SHP77 (cell line): ENCODE measurements around the gene SYK.

Experiments used
- DNase-seq, 2 experiments: peaks; one replicate each; lab custom pipeline; 2025; lab: John Stamatoyannopoulos, UW

SYK gene

DNA sequence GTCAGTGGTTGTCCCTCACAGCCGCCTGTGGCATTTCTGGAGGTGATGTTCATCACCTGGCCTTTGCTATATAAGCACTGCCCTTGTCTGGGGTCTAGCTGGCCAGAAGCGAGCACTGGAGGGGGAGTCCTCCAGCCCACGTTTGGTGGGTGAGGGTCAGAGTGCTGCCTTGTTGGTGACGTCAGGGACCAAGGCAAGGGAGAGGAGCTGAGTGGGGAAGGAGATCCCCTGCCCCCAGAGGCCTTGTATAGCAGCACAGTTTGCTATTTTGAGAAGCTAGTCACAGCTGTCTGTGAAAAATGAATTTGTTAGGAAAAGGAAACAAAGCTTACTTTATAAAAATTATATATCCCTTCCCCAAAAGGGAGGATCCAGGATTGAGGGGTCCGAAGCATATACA is 49.8 kb downstream of the SYK start:
- no peak for DNase-seq

DNA sequence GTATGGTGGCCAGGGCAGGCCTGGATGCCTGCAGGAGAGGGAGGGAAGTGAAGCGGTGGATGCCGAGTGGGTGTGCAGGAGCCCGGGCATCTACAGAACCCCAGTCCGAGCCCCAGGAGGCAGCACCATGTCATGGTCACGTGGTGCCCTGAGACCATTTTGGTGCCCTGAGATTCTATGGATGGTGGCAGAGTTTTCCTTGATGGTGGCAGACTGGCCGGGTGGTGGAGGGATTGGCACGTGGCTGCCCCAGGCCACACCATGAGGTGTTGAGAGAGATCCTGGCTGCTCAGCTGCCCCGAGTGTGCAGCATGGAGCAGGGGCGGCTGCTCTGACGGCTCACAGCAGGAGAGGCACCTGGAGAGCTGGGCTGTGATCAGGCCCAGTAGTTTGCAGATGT is 52.3 kb downstream of the SYK start:
- DNase-seq = no peak

DNA sequence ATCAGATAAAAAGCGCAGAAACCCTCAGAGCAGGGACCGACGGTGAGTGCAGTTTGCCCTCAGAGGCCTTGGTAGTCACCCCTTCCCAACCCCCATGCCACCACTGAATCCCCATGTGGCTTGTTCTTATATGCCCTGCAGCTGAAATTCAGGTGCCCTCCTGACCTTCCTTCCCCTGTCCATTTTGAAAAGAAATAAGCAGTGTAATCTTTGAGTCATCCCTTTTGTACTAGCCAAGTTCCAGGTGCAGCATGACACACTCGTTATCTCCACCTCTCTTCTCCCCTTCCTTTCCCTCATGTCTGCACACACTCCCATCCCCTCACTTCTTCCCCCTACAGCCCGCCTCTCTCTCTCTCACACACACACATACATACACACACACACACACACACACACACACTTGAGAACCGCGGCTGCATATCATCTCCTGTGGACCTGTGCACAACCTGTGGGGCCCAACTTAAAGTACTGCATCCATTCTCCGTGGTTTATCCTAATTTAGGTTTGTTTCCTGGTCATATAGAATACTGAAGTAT is 53.1 kb downstream of the SYK start:
- no peak for DNase-seq

DNA sequence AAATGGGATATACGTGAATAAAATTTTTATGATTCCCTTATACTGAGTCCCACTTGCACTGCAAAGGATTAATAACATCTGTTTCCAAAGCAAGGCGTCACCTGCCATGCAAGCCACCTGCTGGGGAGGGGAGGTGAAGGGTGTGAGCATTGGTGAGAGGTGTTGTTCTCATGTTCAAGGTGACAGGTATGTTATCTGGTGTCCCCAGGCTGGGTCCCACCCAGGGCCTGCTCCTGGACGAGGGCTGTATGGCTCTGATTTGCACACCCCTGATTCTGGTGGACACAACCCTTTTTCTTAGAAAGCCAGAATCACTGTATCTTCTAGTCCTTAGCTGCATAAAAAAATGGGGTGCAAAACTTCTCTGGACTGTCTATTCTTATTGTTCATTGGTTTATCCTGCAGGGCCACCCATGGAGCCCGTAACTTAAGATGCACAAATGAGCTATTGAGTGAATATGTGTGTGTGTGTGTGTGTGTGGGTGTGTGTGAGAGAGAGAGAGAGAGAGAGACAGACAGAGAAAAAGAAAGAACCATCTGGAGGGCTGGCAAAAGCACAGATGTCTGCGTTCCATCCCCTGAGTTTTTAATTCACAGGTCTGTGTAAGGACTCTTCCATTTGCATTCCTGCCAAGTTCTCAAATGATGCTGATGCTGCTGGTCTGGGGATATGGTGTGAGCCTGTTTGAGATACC is 53.7 kb downstream of the SYK start:
- DNase-seq = no peak

GRCh38 chr9:90857091-90857490 is 55.5 kb downstream of the SYK start:
- DNase-seq = no peak

DNA sequence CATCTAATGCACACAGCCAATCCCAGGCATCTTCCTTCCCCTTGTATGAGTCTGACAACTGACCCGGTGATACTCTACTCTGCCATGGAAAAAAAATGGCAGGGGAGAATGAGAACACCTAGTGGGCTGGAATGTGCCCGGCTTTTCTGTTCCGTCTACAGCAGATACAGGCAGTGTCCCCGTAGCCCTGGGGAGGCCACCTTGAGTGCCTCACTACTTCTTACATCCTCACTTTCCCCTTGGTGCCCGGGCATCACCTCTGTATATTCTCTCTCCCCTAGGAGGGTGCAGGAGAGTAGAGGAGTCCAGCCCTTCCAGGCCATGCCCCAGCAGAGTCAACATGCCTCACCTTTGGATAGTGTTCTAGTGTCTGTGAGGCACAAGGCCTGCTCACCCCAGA is 56.2 kb downstream of the SYK start:
- no peak for DNase-seq

- no peak for DNase-seq
Observed at GRCh38 chr9:90858457-90858901, 56.9 kb downstream of the SYK start.

DNA sequence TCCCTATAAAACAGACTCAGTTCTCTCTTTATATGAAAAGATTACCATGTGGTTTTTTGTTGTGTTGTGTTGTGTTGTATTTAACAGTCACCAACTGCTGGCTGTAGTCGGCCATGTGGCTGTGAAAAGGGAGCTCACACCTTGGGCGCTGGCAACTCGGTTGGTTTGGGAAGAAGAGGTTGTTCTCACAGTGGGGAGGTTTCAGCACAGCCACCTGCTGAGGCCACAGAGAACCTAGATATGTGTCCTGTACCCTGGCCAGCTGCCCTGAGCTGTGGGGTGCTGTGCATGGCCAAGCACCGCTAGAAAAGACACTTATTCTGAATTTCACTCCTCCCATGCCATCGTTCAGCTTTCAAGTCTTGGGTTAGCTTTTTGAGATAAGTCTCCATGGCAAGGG is 58.8 kb downstream of the SYK start:
- no peak for DNase-seq

GRCh38 chr9:90860826-90861225 is 59.2 kb downstream of the SYK start:
- no peak for DNase-seq

- no peak for DNase-seq
Observed at GRCh38 chr9:90861380-90861779, 59.8 kb downstream of the SYK start.

- DNase-seq = no peak
Observed at GRCh38 chr9:90861826-90862740, 60.5 kb downstream of the SYK start.

DNA sequence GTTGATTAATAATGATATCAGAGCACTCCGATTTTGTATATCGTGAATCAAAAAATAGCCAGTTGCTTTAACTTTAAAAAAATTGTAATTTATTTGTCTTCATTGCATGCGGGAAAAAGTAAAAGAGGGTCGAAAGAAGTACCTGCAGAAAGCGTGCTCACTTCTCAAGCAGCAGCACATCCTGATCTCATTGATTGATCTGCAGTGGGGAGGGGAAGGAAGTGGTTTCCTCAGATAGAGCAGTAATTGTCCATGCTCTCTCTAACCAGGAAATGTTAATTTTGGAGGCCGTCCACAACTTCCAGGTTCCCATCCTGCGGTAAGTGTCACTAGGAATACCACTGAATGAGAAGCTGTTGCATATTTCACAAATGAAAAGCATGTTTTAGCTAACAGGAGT is 63.2 kb downstream of the SYK start:
- DNase-seq = no peak

DNA sequence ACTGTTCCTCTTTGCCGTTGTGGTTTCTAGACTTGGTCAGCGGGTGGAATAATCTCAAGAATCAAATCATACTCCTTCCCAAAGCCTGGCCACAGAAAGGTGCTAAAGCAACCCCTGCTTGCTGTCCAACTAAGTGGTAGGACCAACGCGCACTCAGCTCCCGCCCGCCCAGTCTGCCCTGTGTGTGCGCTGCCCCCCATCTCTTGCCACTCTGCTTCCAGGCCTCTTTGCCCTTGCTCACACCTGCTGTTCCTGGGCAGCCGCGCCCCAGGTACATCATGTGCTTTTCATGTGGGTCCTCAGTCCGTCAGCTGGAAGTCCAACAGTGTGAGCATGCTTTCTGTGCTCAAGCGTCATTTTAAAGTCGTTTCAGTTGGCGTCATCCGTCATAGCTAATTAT is 65.5 kb downstream of the SYK start:
- DNase-seq = no peak

GRCh38 chr9:90868555-90868954 is 66.9 kb downstream of the SYK start:
- no peak for DNase-seq

DNA sequence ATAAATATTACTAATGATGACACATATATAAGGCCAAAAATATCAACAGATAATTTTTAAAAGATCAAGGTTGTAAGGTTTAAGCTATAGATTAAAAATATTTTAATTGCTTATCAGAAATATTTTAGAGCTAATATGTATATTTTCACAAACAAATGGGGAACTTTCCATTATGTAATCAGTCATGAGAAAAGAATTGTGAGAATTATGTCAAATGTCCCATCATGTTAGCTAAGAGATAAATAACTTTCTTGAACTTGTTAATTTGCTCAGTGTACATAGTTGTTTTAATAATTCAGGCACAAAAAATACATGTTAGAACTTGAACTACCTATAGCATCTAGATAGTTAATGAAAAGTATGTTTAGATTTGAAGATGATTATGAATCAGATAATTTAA is 67.7 kb downstream of the SYK start:
- no peak for DNase-seq

GRCh38 chr9:90870621-90871326 is 69.2 kb downstream of the SYK start:
- DNase-seq = peak; percentile 41 to 54

DNA sequence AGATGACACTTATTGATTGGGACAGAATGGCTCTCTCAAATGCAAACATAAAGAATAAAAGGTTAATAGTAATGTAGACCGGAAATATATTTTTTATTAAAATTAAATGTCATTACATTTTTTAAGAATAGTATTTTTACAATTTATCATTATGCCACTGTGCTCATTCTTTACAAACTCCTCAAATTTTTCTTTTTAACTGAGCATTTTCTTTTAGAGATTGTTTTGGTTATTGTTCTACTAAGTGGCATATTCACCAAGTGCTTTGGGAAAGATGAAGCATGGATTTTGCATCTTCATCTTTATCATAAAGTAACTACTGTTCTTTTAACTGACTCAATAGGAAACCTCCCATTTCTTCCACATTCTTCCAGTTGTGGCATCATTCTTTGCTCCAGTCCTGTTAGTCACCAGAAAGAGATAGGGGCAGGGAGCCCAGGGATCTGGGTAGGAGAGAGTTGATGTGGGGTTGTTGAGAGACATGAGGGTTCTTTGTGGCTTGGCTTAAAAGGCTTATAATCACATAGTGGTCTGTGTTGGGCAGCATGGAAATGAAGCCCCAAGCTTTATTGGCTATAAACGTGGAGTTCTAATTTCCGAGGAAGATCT is 69.8 kb downstream of the SYK start:
- no peak for DNase-seq

DNA sequence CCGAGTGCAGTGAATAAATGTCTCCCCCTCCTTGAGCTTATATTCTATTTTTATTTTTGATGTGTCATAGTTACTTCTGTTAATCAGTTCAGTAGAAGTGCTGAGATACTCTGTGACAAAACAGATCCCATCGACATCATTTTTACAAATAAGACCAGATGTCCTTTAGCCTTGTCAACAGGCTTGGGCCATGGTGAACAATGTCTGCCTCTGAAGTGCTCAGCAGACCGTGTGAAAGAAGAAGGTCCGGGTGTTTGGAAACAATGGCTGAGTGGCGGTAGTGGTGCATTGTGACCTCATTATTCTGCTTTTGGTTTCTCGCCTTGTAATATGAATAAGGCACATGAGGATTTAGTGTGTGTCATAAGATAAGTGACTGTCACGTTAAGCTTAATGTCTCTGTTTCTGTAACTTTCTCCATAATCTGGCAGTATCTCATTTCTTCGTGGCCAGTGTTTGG is 71.2 kb downstream of the SYK start:
- peak; percentile 86 to 92 for DNase-seq

DNA sequence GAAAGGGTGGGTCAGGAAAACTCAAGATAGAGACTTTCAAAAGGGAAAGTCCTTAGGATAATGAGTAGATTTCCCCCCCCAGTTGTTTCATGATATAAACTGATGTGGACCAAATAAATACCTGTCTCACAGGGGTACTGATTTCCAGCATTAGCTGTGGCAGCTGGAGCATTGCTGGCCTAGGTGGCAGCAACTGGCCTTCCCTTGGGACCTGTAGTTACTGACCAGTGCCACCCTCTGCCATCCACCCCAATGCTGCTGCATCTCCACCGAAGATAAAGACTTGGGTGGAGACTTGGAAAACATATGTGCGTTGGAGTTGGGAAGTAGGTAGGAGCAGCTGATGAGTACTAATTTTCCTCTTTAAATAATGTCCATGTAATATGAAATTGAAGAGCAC is 71.8 kb downstream of the SYK start:
- DNase-seq = no peak

GRCh38 chr9:90874194-90874593 is 72.6 kb downstream of the SYK start:
- no peak for DNase-seq

- no peak for DNase-seq
Observed at GRCh38 chr9:90878562-90878961, 76.9 kb downstream of the SYK start.

- DNase-seq = no peak
Observed at GRCh38 chr9:90880066-90880465, 78.4 kb downstream of the SYK start.
